CD4-positive, alpha-beta T cell (primary cell): Measurements from ENCODE around the gene BOLA2B. TPM values are rescaled to one million over a fixed set of nuclear protein-coding genes. Genes with fewer than 3 reads are reported as not detected.
A peak's percentile ranks its signal among the peaks of the same experiment; 100 is the strongest.
"Not testable (repeated sequence)": the region's sequence is repeated elsewhere in the genome, so short reads cannot be mapped to it uniquely, and the experiment has no call there.

Experiments
- ATAC-seq: fragments of 200-7000 bp; cut with Tn5 transposase; one replicate; pipeline ENCODE4 v1.10.0; 2022; ENCODE audit warnings: mild to moderate bottlenecking; ENCODE audit not compliant: poor library complexity
- CTCF ChIA-PET: fragments of 350-600 bp; sonication (Branson Sonifier 250); formaldehyde crosslinking; loops from one replicate; lab custom pipeline; 2021; ENCODE audit warnings: antibody characterized with exemption, inconsistent platforms; lab: Charles Lee
- POLR2A ChIA-PET: fragments of 350-600 bp; sonication (Branson Sonifier 250); formaldehyde crosslinking; loops from one replicate; lab custom pipeline; 2021; ENCODE audit warnings: antibody characterized with exemption, inconsistent platforms; lab: Charles Lee
- DNase-seq, 14 experiments: peaks; one replicate each; pipeline ENCODE4 v3.0.0-alpha.2; 2013 to 2020; ENCODE audit warnings: mixed read lengths in 2 of 14
- H3K27ac ChIP-seq, 2 donors: one replicate each; pipeline versions ENCODE4 v1.5.1 to v1.7.0; 2013; ENCODE audit warnings: low read length in 2 of 2, low read depth in 1 of 2, mild to moderate bottlenecking in 1 of 2
- H3K27me3 ChIP-seq, 2 experiments: 1 replicate in 1 of 2; 2 replicates in 1 of 2; pipeline versions ENCODE4 v1.6.1 to v1.7.0; 2013; ENCODE audit warnings: low read length in 2 of 2, control low read depth in 1 of 2, mild to moderate bottlenecking in 1 of 2, moderate library complexity in 1 of 2; ENCODE audit not compliant: insufficient read depth in 2 of 2, control insufficient read depth in 1 of 2
- H3K36me3 ChIP-seq: one replicate; pipeline ENCODE4 v1.6.1; 2013; ENCODE audit warnings: low read length, control low read depth; ENCODE audit not compliant: insufficient read depth
- H3K4me1 ChIP-seq: one replicate; pipeline ENCODE4 v1.6.1; 2013; ENCODE audit warnings: low read length, control low read depth; ENCODE audit not compliant: insufficient read depth
- H3K4me3 ChIP-seq: one replicate; pipeline ENCODE4 v1.5.1; 2013; ENCODE audit warnings: mild to moderate bottlenecking, low read length, moderate library complexity
- H3K9me3 ChIP-seq, 2 experiments: 1 replicate in 1 of 2; 2 replicates in 1 of 2; pipeline versions ENCODE4 v1.6.1 to v1.7.0; 2013; ENCODE audit warnings: low read length in 2 of 2, mild to moderate bottlenecking in 2 of 2, control low read depth in 1 of 2, moderate library complexity in 1 of 2; ENCODE audit not compliant: control insufficient read depth in 1 of 2, insufficient read depth in 1 of 2
- H3K27ac Mint-ChIP-seq: one replicate; pipeline ENCODE4 v1.8.0; 2020; ENCODE audit warnings: mixed read lengths
- H3K27me3 Mint-ChIP-seq: one replicate; pipeline ENCODE4 v1.8.0; 2021; ENCODE audit warnings: mixed read lengths
- H3K36me3 Mint-ChIP-seq: one replicate; pipeline ENCODE4 v1.8.0; 2021; ENCODE audit warnings: low read depth, mixed read lengths
- H3K4me1 Mint-ChIP-seq: one replicate; pipeline ENCODE4 v1.8.0; 2021; ENCODE audit warnings: low read depth, mixed read lengths
- H3K4me3 Mint-ChIP-seq: one replicate; pipeline ENCODE4 v1.8.0; 2020; ENCODE audit warnings: mild to moderate bottlenecking, mixed read lengths
- H3K9me3 Mint-ChIP-seq: one replicate; pipeline ENCODE4 v1.8.0; 2020; ENCODE audit warnings: mixed read lengths
- intact Hi-C, 2 experiments: fragments of 100-400 bp; cut with DNase I in 1 of 2; cut with micrococcal nuclease in 1 of 2; formaldehyde crosslinking; loops; one replicate each; pipeline versions ENCODE4 v1.15.1 to v1.9.0; 2023 to 2025; cut with DNase I, micrococcal nuclease
- total RNA-seq, 174 experiments: library from RNA in 2 of 174; stranded (reverse) in 2 of 174; gene quantifications; one replicate each; pipeline ENCODE4 v1.2.3 and lab custom pipeline; 2021 to 2026

The BOLA2B gene
- total RNA-seq, 2 experiments from 2014 or later = 41.3 to 46.3 TPM

DNA sequence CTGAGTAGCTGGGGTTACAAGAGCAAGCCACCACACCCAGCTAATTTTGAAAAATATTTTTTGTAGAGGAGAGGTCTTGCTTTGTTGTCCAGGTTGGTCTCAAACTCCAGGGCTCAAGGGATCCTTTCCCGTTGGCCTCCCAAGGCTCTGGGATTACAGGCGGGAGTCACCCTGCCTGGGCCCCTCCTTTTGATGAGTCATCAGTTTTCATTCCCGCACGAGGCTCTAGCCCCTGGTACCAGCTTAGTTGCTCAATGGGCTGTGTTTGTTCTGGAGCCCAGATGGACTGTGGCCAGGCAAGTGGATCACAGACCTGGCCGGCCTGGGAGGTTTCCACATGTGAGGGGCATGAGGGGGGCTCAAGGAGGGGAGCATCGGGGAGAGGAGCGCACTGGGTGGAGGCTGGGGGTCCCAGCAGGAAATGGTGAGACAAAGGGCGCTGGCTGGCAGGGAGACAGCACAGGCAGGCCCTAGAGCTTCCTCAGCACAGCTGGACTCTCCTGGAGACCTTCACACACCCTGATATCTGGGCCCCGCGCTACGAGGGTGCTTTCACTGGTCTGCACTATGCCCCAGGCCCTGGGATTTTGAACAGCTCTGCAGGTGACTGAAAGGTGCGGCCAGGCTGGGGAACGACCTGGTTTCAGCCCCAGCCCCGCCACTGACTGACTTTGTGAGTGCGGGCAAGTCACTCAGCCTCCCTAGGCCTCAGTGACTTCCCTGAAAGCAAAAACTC is 6.3 kb upstream of the BOLA2B start:
- H3K4me1 ChIP-seq = not testable (repeated sequence)

DNA sequence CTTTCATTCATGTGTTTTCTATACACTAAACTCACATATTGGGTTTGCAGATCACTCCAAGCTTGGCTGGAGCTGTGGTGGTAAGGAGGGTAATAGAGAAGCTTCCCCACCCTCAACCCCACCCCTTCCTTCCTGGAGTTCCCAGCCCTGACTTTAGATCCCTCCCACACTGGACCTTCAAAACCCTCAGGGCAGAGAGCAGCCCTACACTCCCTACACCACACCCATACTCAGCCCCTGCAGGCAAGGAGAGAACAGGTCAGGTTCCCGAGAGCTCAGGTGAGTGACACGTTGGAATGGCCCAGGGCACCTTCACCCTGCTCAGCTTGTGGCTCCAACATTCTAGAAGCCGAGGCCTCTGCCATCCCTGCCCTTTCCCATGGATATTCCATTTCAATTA is 5.6 kb upstream of the BOLA2B start, which contains the start of gene SULT1A3:
SULT1A3 (plus strand) TSS at position 207 of the 400 bp plus-strand sequence. CDS start 1,474 bp downstream, outside the sequence.
- H3K27ac ChIP-seq, H3K4me3 ChIP-seq, H3K27me3 ChIP-seq, H3K9me3 ChIP-seq, H3K9me3 Mint-ChIP-seq, H3K36me3 Mint-ChIP-seq, ATAC-seq, DNase-seq, H3K4me1 Mint-ChIP-seq, H3K27me3 Mint-ChIP-seq, H3K4me1 ChIP-seq, CTCF ChIA-PET, H3K4me3 Mint-ChIP-seq, POLR2A ChIA-PET, H3K27ac Mint-ChIP-seq, H3K36me3 ChIP-seq, intact Hi-C loops: not testable (repeated sequence)

More for the DNA sequence above, 6.3 kb upstream of the BOLA2B start:
- H3K4me3 Mint-ChIP-seq, ATAC-seq, H3K27ac Mint-ChIP-seq, H3K9me3 ChIP-seq, H3K27ac ChIP-seq, DNase-seq, H3K9me3 Mint-ChIP-seq, H3K36me3 ChIP-seq, H3K4me1 Mint-ChIP-seq, H3K27me3 Mint-ChIP-seq, H3K36me3 Mint-ChIP-seq, CTCF ChIA-PET, intact Hi-C loops, H3K27me3 ChIP-seq, H3K4me3 ChIP-seq, POLR2A ChIA-PET: not testable (repeated sequence)

DNA sequence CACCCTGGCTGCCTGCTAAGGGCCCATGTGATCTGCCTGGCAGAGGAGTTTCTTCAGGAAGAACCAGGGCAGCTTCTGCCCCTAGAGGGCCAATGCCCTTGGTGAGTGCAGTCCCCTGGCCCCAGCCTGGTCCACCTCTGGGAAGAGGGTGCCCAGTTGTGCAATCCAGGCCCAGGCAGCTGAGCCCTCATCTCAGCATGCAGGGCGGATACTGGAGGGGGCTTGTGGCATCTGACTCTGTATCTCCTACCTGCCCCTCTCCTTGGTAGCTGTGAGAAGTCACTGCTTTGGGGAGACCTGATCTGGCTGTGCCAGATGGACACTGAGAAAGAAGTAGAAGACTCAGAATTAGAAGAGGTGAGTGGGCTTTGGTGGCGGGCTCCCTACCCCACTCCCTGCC is 3.5 kb upstream of the BOLA2B start:
- H3K4me3 ChIP-seq, H3K27me3 Mint-ChIP-seq, H3K27ac ChIP-seq, POLR2A ChIA-PET, H3K9me3 ChIP-seq, H3K27me3 ChIP-seq, intact Hi-C loops, H3K9me3 Mint-ChIP-seq, CTCF ChIA-PET, DNase-seq, H3K4me1 ChIP-seq, H3K36me3 Mint-ChIP-seq, H3K4me1 Mint-ChIP-seq, ATAC-seq, H3K4me3 Mint-ChIP-seq, H3K27ac Mint-ChIP-seq, H3K36me3 ChIP-seq: not testable (repeated sequence)

DNA sequence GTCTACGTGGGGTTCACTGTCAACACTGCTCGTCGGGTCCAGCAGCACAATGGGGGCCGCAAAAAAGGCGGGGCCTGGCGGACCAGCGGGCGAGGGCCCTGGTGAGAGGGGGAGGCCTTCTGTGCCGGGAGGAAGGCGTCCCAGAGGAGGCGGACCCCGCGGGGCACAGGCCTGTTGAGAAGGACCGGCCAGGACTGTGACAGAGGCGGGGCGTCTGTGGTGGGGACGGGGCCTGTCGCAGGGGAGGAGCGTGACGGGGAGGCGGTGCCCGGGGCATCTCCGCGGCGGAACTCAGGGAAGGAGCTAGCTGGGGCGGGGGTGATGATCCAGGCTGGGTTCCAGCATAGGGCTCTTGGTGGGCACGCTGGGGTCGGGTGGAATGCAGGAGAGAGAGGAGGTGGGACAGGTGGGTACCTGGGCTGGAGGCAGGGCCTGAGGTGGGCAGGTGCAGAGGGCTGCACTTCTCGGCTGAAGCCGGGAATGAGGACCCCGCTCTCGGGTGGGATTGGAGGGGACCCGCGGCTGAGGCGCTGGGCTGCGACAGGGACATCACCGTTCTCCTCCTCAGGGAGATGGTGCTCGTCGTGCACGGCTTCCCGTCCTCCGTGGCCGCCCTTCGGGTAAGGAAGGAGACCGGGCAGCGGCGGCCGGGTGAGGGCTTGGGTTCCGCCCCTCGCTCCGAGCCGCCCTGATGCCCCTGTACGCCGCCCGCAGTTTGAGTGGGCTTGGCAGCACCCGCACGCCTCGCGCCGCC is 883 bp upstream of the BOLA2B start:
- intact Hi-C loops, H3K4me1 Mint-ChIP-seq, H3K9me3 Mint-ChIP-seq, H3K27me3 ChIP-seq, CTCF ChIA-PET, H3K36me3 Mint-ChIP-seq, H3K4me1 ChIP-seq, H3K9me3 ChIP-seq, H3K36me3 ChIP-seq, POLR2A ChIA-PET, H3K27ac Mint-ChIP-seq, H3K27me3 Mint-ChIP-seq, H3K27ac ChIP-seq, H3K4me3 Mint-ChIP-seq: not testable (repeated sequence)
- ATAC-seq (peak; percentile 69), DNase-seq (peak in 1 of 14 experiments; percentile 38)
- peak overlapping the region; percentile 40 for H3K4me3 ChIP-seq

DNA sequence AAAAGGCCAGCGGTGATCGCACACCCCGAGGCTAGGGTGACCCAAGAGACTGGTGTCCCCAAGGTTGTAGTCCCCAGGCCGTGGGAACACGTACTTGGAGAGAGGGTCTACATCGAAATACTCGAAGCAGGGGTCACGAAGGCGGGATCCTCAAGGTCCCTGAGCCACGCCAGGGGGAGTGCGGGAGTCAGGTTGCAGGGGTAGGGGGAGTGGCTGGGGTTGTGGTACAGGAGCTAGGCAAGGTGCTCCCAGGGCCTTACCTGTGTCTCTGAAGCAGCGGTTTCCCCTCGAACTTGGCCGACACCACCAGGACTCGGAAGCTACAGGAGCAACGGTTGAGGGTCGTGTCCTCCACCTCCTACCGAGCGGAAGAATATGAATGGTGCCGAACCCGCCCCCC is 368 bp downstream of the BOLA2B start:
- H3K4me3 ChIP-seq, H3K4me1 ChIP-seq, H3K4me1 Mint-ChIP-seq, H3K9me3 ChIP-seq, CTCF ChIA-PET, POLR2A ChIA-PET, H3K36me3 ChIP-seq, intact Hi-C loops, H3K27me3 ChIP-seq, DNase-seq, H3K4me3 Mint-ChIP-seq, H3K9me3 Mint-ChIP-seq, H3K27me3 Mint-ChIP-seq, H3K27ac ChIP-seq, H3K36me3 Mint-ChIP-seq, H3K27ac Mint-ChIP-seq: not testable (repeated sequence)
- ATAC-seq = peak; percentile 31

DNA sequence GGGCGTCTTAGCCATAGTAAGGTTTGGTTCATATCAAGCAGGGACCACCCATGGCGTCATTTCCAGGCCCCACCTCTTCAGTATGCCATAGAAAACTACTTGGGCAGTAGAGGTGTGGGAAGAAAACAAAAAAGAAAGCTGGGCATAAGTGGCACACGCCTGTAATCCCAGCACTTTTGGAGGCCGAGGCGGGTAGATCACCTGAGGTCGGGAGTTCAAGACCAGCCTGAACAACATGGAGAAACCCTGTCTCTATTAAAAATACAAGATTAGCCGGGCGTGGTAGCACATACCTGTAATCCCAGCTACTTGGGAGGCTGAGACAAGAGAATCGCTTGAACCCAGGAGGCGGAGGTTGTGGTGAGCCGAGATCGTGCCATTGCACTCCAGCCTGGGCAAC is 2.3 kb downstream of the BOLA2B start:
- H3K27me3 ChIP-seq, intact Hi-C loops, H3K27me3 Mint-ChIP-seq, H3K9me3 Mint-ChIP-seq, ATAC-seq, H3K4me3 ChIP-seq, H3K4me3 Mint-ChIP-seq, POLR2A ChIA-PET, H3K9me3 ChIP-seq, H3K27ac ChIP-seq, DNase-seq, H3K27ac Mint-ChIP-seq, CTCF ChIA-PET: not testable (repeated sequence)
- Mint-ChIP-seq H3K4me1 (peaks cover 11% of the 10 kb centered on the region), H3K36me3 (peaks cover 20% of the 10 kb centered on the region)
- Histone ChIP-seq H3K4me1 (peaks cover 22% of the 10 kb centered on the region), H3K36me3 (peaks cover 23% of the 10 kb centered on the region)
